KMS-11 (cell line): ENCODE measurements around the gene KITLG.

ENCODE experiments used
- H2AFZ ChIP-seq: fragments of 200-600 bp; sonication (generic); 2 replicates; pipeline ENCODE4 v1.6.1; 2016; ENCODE audit warnings: antibody characterized with exemption, mixed run types, low read depth
- H3K27ac ChIP-seq: fragments of 200-600 bp; sonication (generic); 2 replicates; pipeline ENCODE4 v1.6.1; 2016; ENCODE audit warnings: mild to moderate bottlenecking, mixed run types
- H3K27me3 ChIP-seq: fragments of 200-600 bp; sonication (generic); 2 replicates; pipeline ENCODE4 v1.6.1; 2017; ENCODE audit warnings: mild to moderate bottlenecking, low read depth, mixed run types, moderate library complexity; ENCODE audit not compliant: insufficient read depth
- H3K36me3 ChIP-seq: fragments of 200-600 bp; sonication (generic); 2 replicates; pipeline ENCODE4 v1.6.1; 2017; ENCODE audit warnings: mild to moderate bottlenecking, mixed run types; ENCODE audit not compliant: insufficient read depth
- H3K4me1 ChIP-seq: fragments of 200-600 bp; sonication (generic); 2 replicates; pipeline ENCODE4 v1.6.1; 2016; ENCODE audit warnings: mild to moderate bottlenecking, low read depth, mixed run types; ENCODE audit not compliant: poor library complexity, severe bottlenecking
- H3K4me2 ChIP-seq: fragments of 200-600 bp; sonication (generic); 2 replicates; pipeline ENCODE4 v1.7.0; 2016; ENCODE audit warnings: mild to moderate bottlenecking, mixed run types
- H3K4me3 ChIP-seq: fragments of 200-600 bp; sonication (generic); IDR thresholded peaks from 2 replicates; pipeline ENCODE4 v1.6.1; 2017; ENCODE audit warnings: low read depth, low read length, mixed read lengths; ENCODE audit not compliant: insufficient read depth
- H3K79me2 ChIP-seq: fragments of 200-600 bp; sonication (generic); 2 replicates; pipeline ENCODE4 v1.6.1; 2016; ENCODE audit warnings: low read depth, mixed run types; ENCODE audit not compliant: insufficient read depth
- H3K9ac ChIP-seq: fragments of 200-600 bp; sonication (generic); 2 replicates; pipeline ENCODE4 v1.6.1; 2016; ENCODE audit warnings: mild to moderate bottlenecking, mixed run types
- H4K20me1 ChIP-seq: fragments of 200-600 bp; sonication (generic); 2 replicates; pipeline ENCODE4 v1.6.1; 2016; ENCODE audit warnings: mild to moderate bottlenecking, mixed run types; ENCODE audit not compliant: insufficient read depth
- TF ChIP-seq, protein P1 (sequence below): fragments of 200-600 bp; sonication (generic); conservative IDR thresholded peaks from 2 replicates; pipeline ENCODE4 v1.6.1; 2017; ENCODE audit warnings: low read depth, mild to moderate bottlenecking, antibody characterized with exemption, low read length, moderate library complexity, mixed read lengths

Gene KITLG

GRCh38 chr12:88538697-88539096 is 41.6 kb downstream of the KITLG start:
- no peak overlapping the region for H3K27ac ChIP-seq

GRCh38 chr12:88538250-88538649 is 42.0 kb downstream of the KITLG start:
- no peak overlapping the region for H3K4me3 ChIP-seq
- no peaks in the 10 kb centered on the region for H4K20me1 ChIP-seq

More at GRCh38 chr12:88538697-88539096, 41.6 kb downstream of the KITLG start:
- TF ChIP-seq, protein P1, sequence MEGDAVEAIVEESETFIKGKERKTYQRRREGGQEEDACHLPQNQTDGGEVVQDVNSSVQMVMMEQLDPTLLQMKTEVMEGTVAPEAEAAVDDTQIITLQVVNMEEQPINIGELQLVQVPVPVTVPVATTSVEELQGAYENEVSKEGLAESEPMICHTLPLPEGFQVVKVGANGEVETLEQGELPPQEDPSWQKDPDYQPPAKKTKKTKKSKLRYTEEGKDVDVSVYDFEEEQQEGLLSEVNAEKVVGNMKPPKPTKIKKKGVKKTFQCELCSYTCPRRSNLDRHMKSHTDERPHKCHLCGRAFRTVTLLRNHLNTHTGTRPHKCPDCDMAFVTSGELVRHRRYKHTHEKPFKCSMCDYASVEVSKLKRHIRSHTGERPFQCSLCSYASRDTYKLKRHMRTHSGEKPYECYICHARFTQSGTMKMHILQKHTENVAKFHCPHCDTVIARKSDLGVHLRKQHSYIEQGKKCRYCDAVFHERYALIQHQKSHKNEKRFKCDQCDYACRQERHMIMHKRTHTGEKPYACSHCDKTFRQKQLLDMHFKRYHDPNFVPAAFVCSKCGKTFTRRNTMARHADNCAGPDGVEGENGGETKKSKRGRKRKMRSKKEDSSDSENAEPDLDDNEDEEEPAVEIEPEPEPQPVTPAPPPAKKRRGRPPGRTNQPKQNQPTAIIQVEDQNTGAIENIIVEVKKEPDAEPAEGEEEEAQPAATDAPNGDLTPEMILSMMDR, result no peak
- H3K27me3 ChIP-seq, result no peaks in the 10 kb centered on the region
- H3K79me2 ChIP-seq, result no peaks in the 10 kb centered on the region
- no peaks in the 10 kb centered on the region for H4K20me1 ChIP-seq
- no peak overlapping the region for H3K4me2 ChIP-seq
- H3K4me1 ChIP-seq, result no peaks in the 10 kb centered on the region
- no peak overlapping the region for H3K4me3 ChIP-seq
- no peak overlapping the region for H3K9ac ChIP-seq
- no peak overlapping the region for H2AFZ ChIP-seq
- H3K36me3 ChIP-seq, result no peaks in the 10 kb centered on the region

GRCh38 chr12:88530868-88531267 is 49.4 kb downstream of the KITLG start:
- H3K79me2 ChIP-seq, result no peaks in the 10 kb centered on the region
- no peaks in the 10 kb centered on the region for H4K20me1 ChIP-seq
- H3K36me3 ChIP-seq, result no peaks in the 10 kb centered on the region
- TF ChIP-seq, protein P1, result no peak
- H2AFZ ChIP-seq, result no peak overlapping the region
- H3K27ac ChIP-seq, result no peak overlapping the region
- no peak overlapping the region for H3K4me2 ChIP-seq
- no peaks in the 10 kb centered on the region for H3K4me1 ChIP-seq
- H3K9ac ChIP-seq, result no peak overlapping the region
- H3K27me3 ChIP-seq, result no peaks in the 10 kb centered on the region
- H3K4me3 ChIP-seq, result no peak overlapping the region

More at GRCh38 chr12:88538250-88538649, 42.0 kb downstream of the KITLG start:
- Histone ChIP-seq H3K9ac (no peak overlapping the region), H3K36me3 (no peaks in the 10 kb centered on the region), H3K4me2 (no peak overlapping the region), H3K79me2 (no peaks in the 10 kb centered on the region), H2AFZ (no peak overlapping the region), H3K4me1 (no peaks in the 10 kb centered on the region), H3K27ac (no peak overlapping the region), H3K27me3 (no peaks in the 10 kb centered on the region)
- TF ChIP-seq, protein P1, result no peak

DNA sequence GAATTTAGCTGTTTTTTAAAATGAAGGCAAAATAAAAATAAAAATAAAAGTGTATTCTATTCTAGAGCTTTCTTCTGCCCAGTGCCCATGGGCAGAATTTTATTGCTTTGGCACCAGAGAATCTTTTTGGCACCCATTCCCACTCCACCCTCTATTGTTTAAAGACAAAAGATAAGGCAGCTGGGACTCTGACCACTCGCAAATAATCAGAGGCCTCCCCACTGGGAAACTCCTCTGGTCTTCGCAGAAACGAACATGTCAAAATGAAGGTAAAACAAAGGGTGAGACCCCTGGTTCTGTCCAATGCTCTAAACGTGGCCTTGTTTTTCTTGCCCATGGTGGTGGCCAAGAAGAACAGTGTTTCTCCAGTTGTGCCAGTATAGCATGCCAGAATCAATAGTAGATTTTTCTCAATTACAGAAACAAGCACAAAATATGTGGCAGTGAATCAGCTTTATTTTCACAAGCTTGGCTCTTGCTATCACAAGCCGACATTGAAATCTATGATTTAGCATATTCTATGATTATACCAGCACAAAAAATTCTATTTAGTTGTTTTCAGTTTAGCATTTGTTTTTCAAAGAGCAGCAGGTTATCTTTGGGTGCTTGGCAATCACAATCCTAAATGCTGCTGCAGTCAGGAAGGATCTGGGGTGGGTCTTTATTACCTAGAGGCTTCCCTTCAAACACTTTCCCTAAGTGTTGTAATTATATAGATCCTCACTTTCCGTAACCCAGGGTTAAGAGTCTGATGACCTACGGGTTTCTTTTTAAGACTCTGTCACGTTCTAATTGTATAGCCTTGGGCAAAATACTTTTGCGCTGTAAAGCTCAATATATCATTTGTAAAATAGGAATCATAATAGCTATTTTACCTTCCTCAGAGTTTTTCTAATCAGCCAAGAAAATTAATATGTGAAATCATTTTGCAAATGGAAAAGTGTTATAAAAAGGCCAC is 50.5 kb downstream of the KITLG start:
- TF ChIP-seq, protein P1, result no peak
- H4K20me1 ChIP-seq, result no peaks in the 10 kb centered on the region
- no peak overlapping the region for H3K27ac ChIP-seq
- no peak overlapping the region for H2AFZ ChIP-seq
- no peaks in the 10 kb centered on the region for H3K27me3 ChIP-seq
- no peaks in the 10 kb centered on the region for H3K79me2 ChIP-seq
- no peaks in the 10 kb centered on the region for H3K4me1 ChIP-seq
- H3K4me3 ChIP-seq, result no peak overlapping the region
- H3K9ac ChIP-seq, result no peak overlapping the region
- no peak overlapping the region for H3K4me2 ChIP-seq
- H3K36me3 ChIP-seq, result no peaks in the 10 kb centered on the region
